H1 (cell line): ENCODE results near the gene HOMER1. TPM values are rescaled to one million over a fixed set of nuclear protein-coding genes. Genes with fewer than 3 reads are reported as not detected.

ENCODE experiments used
- CTCF ChIA-PET: fragments of 300-600 bp; sonication (Branson Sonifier 250); formaldehyde crosslinking; loops from one replicate; lab custom pipeline; 2021; ENCODE audit not compliant: partially characterized antibody; lab: Charles Lee
- POLR2A ChIA-PET: fragments of 300-600 bp; sonication (Branson Sonifier 250); formaldehyde crosslinking; loops from one replicate; lab custom pipeline; 2021; ENCODE audit warnings: inconsistent platforms; ENCODE audit not compliant: partially characterized antibody; lab: Charles Lee
- DNase-seq, 2 experiments: peaks; one replicate each; pipeline versions ENCODE4 v3.0.0 to v3.0.0-alpha.2; 2010 to 2022; ENCODE audit warnings: low spot score in 2 of 2, low read depth in 1 of 2, mixed read lengths in 1 of 2
- FAIRE-seq: peaks from 2 replicates; lab custom pipeline; 2011; peaks lifted over from hg19 to GRCh38; lab: Jason Lieb, UNC
- H2AFZ ChIP-seq: 2 replicates; pipeline ENCODE4 v1.8.1; 2012; ENCODE audit warnings: low read length, inconsistent platforms
- H2AK5ac ChIP-seq: 2 replicates; pipeline ENCODE4 v1.6.1; 2013; ENCODE audit warnings: low read depth, low read length
- H2BK120ac ChIP-seq: replicated peaks from 2 replicates; pipeline ENCODE3; 2013; ENCODE audit warnings: low read depth, low read length, inconsistent platforms
- H2BK12ac ChIP-seq: 2 replicates; pipeline ENCODE4 v1.6.1; 2013; ENCODE audit warnings: low read depth, low read length
- H2BK15ac ChIP-seq: 2 replicates; pipeline ENCODE4 v1.6.1; 2013; ENCODE audit warnings: low read length
- H2BK20ac ChIP-seq: 2 replicates; pipeline ENCODE4 v1.6.1; 2013; ENCODE audit warnings: low read length
- H2BK5ac ChIP-seq: 2 replicates; pipeline ENCODE4 v1.6.1; 2013; ENCODE audit warnings: low read depth, low read length
- H3K14ac ChIP-seq: 2 replicates; pipeline ENCODE4 v1.6.1; 2013; ENCODE audit warnings: inconsistent platforms; ENCODE audit not compliant: insufficient read length
- H3K18ac ChIP-seq: 2 replicates; pipeline ENCODE4 v1.6.1; 2013; ENCODE audit warnings: low read length; ENCODE audit errors: extremely low read depth
- H3K23ac ChIP-seq: 2 replicates; pipeline ENCODE4 v1.6.1; 2013; ENCODE audit warnings: inconsistent platforms; ENCODE audit not compliant: insufficient read length
- H3K23me2 ChIP-seq: 2 replicates; pipeline ENCODE4 v1.6.1; 2013; ENCODE audit warnings: low read depth, low read length
- H3K27ac ChIP-seq: 2 replicates; pipeline ENCODE4 v1.6.1; 2011; ENCODE audit warnings: low read depth, low read length, inconsistent platforms
- H3K27me3 ChIP-seq, 4 experiments: replicated peaks in 1 of 4; 1 replicate in 1 of 4; 2 replicates in 3 of 4; pipeline versions ENCODE4 v1.6.1 to v1.8.1; 2011 to 2013; ENCODE audit warnings: low read length in 3 of 4, mild to moderate bottlenecking in 3 of 4, inconsistent platforms in 2 of 4, mixed read lengths in 2 of 4, moderate library complexity in 1 of 4; ENCODE audit not compliant: control insufficient read depth in 3 of 4, insufficient read depth in 3 of 4; ENCODE audit errors: extremely low read depth in 1 of 4
- H3K36me3 ChIP-seq, 4 experiments: 2 replicates each; pipeline versions ENCODE4 v1.6.1 to v1.8.1; 2011 to 2013; ENCODE audit warnings: mild to moderate bottlenecking in 4 of 4, low read length in 3 of 4, moderate library complexity in 2 of 4, control low read depth in 1 of 4, inconsistent platforms in 1 of 4; ENCODE audit not compliant: insufficient read depth in 4 of 4, control insufficient read depth in 2 of 4
- H3K4ac ChIP-seq: replicated peaks from 2 replicates; pipeline ENCODE3; 2013; ENCODE audit warnings: low read length, low read depth, mixed read lengths, inconsistent platforms; ENCODE audit not compliant: insufficient read length
- H3K4me1 ChIP-seq, 4 experiments: replicated peaks in 1 of 4; 1 replicate in 1 of 4; 2 replicates in 3 of 4; pipeline versions ENCODE4 v1.6.1 to v1.8.1; 2011 to 2013; ENCODE audit warnings: low read length in 3 of 4, inconsistent platforms in 2 of 4, mixed read lengths in 1 of 4; ENCODE audit not compliant: insufficient read depth in 4 of 4, control insufficient read depth in 3 of 4
- H3K4me2 ChIP-seq, 2 experiments: 2 replicates each; pipeline versions ENCODE4 v1.6.1 to v1.8.1; 2011 to 2013; ENCODE audit warnings: low read depth in 2 of 2, low read length in 2 of 2, control low read depth in 1 of 2, inconsistent platforms in 1 of 2, mild to moderate bottlenecking in 1 of 2; ENCODE audit not compliant: insufficient read depth in 1 of 2
- H3K4me3 ChIP-seq, 4 experiments: fragments of 200-600, 300-600 bp in 1 of 4; sonication (generic), shearing (Covaris generic), sonication (Bioruptor Twin) in 1 of 4; 2 replicates each; pipeline versions ENCODE4 v1.5.1 to v1.8.1; 2011 to 2016; ENCODE audit warnings: low read length in 4 of 4, low read depth in 3 of 4, control low read depth in 2 of 4, inconsistent platforms in 2 of 4, mild to moderate bottlenecking in 2 of 4, mixed read lengths in 1 of 4, moderate library complexity in 1 of 4; ENCODE audit not compliant: insufficient read depth in 2 of 4; ENCODE audit errors: extremely low read depth in 1 of 4
- H3K56ac ChIP-seq: replicated peaks from 2 replicates; pipeline ENCODE3; 2013; ENCODE audit warnings: low read depth, mild to moderate bottlenecking, mixed read lengths, low read length, inconsistent platforms; ENCODE audit not compliant: insufficient read length
- H3K79me1 ChIP-seq: 2 replicates; pipeline ENCODE4 v1.6.1; 2013; ENCODE audit warnings: low read depth, low read length, control low read depth
- H3K79me2 ChIP-seq, 2 experiments: 2 replicates each; pipeline versions ENCODE4 v1.6.1 to v1.8.1; 2012 to 2013; ENCODE audit warnings: low read length in 2 of 2, mild to moderate bottlenecking in 2 of 2, inconsistent platforms in 1 of 2; ENCODE audit not compliant: insufficient read depth in 2 of 2, control insufficient read depth in 1 of 2
- H3K9ac ChIP-seq, 4 experiments: replicated peaks in 1 of 4; 1 replicate in 1 of 4; 2 replicates in 3 of 4; pipeline versions ENCODE4 v1.6.1 to v1.8.1; 2011 to 2013; ENCODE audit warnings: low read depth in 3 of 4, low read length in 3 of 4, control low read depth in 2 of 4, mild to moderate bottlenecking in 2 of 4, moderate library complexity in 2 of 4, inconsistent platforms in 1 of 4; ENCODE audit errors: extremely low read depth in 1 of 4
- H3K9me3 ChIP-seq, 2 experiments: 2 replicates each; pipeline versions ENCODE4 v1.6.1 to v1.8.1; 2012 to 2013; ENCODE audit warnings: mild to moderate bottlenecking in 2 of 2, moderate library complexity in 2 of 2, control low read depth in 1 of 2, inconsistent platforms in 1 of 2, low read depth in 1 of 2, low read length in 1 of 2, mixed read lengths in 1 of 2; ENCODE audit not compliant: insufficient read depth in 2 of 2
- H4K20me1 ChIP-seq, 2 experiments: replicated peaks in 1 of 2; 2 replicates each; pipeline versions ENCODE3 to v1.8.1; 2011 to 2013; ENCODE audit warnings: inconsistent platforms in 2 of 2, low read length in 2 of 2, mild to moderate bottlenecking in 1 of 2; ENCODE audit not compliant: insufficient read depth in 2 of 2, control insufficient read depth in 1 of 2
- H4K5ac ChIP-seq: 2 replicates; pipeline ENCODE4 v1.6.1; 2013; ENCODE audit warnings: low read length, low read depth, mixed read lengths, inconsistent platforms; ENCODE audit not compliant: insufficient read length
- H4K8ac ChIP-seq: 2 replicates; pipeline ENCODE4 v1.8.0; 2013; ENCODE audit warnings: mild to moderate bottlenecking, moderate library complexity, low read length, inconsistent platforms; ENCODE audit not compliant: insufficient read depth; ENCODE audit errors: extremely low read depth
- H4K91ac ChIP-seq: replicated peaks from 2 replicates; pipeline ENCODE3; 2013; ENCODE audit warnings: low read length, mixed read lengths, inconsistent platforms; ENCODE audit not compliant: insufficient read length
- ATF3 ChIP-seq: IDR thresholded peaks from 2 replicates; pipeline ENCODE4 v1.6.1; 2011; ENCODE audit warnings: low read depth, mild to moderate bottlenecking, low read length; ENCODE audit not compliant: insufficient read depth
- CTBP2 ChIP-seq: IDR thresholded peaks from 2 replicates; pipeline ENCODE4 v1.7.0; 2011; ENCODE audit warnings: borderline replicate concordance, mild to moderate bottlenecking, moderate library complexity, mixed read lengths, low read length; ENCODE audit not compliant: insufficient read depth, insufficient read length
- SP2 ChIP-seq: IDR thresholded peaks from 2 replicates; pipeline ENCODE4 v1.6.1; 2012; ENCODE audit warnings: mild to moderate bottlenecking, low read length, inconsistent platforms
- WGBS, 2 experiments: shearing (Covaris generic) in 1 of 2; methylation state at CpG; one replicate each; pipeline versions ENCODE4 v1.1.6 to v1.1.7; 2013 to 2015; ENCODE audit warnings: low lambda C conversion rate in 2 of 2, mixed read lengths in 2 of 2, inconsistent platforms in 1 of 2, low coverage in 1 of 2, missing lambda C conversion rate in 1 of 2; ENCODE audit not compliant: insufficient replicate concordance in 2 of 2, insufficient coverage in 1 of 2, insufficient read length in 1 of 2; ENCODE audit errors: extremely low coverage in 1 of 2, missing lambda C conversion rate in 1 of 2; 5-methylcytosine and 5-hydroxymethylcytosine counted together
- polyA plus RNA-seq, 7 experiments: library from polyadenylated mRNA; depleted of rRNA in 3 of 7; stranded (reverse) in 5 of 7; unstranded in 2 of 7; fragments of >200 nt in 5 of 7; fragments of 200-250 nt in 2 of 7; gene quantifications; 1 replicate in 5 of 7; 2 replicates in 1 of 7; 4 replicates in 1 of 7; pipeline versions ENCODE4 v1.2.1 to v1.2.3, GENCODE V29; 2011 to 2013; ENCODE audit warnings: missing spikeins in 2 of 7, mixed read lengths in 2 of 7
- total RNA-seq: library from RNA; stranded (reverse); fragmentation: NEBNext Ultra II Directional; extraction: Animal tissue kit (Norgen Biotek cat#: 25700); gene quantifications from 2 replicates; pipeline ENCODE4 v1.2.1, GENCODE V29; 2021

Gene HOMER1
- total and polyA plus RNA-seq, 2 of the 8 experiments (the other 6 are each of a cell fraction or from before 2014, with no cell fraction given), result 6.4 to 57.9 TPM

GRCh38 chr5:79544131-79544530, 30.2 kb upstream of the HOMER1 start:
- Histone ChIP-seq H3K4ac (no peak overlapping the region), H3K4me2 (no peak overlapping the region), H3K9ac (no peak overlapping the region), H3K23me2 (no peaks in the 10 kb centered on the region), H3K79me2 (no peaks in the 10 kb centered on the region), H4K20me1 (no peaks in the 10 kb centered on the region), H2BK20ac (no peak overlapping the region), H3K4me3 (no peak overlapping the region), H3K56ac (no peak overlapping the region), H3K9me3 (no peaks in the 10 kb centered on the region), H3K79me1 (no peaks in the 10 kb centered on the region), H2AFZ (no peak overlapping the region), H3K27ac (no peak overlapping the region), H3K18ac (no peak overlapping the region), H2BK12ac (no peak overlapping the region), H3K14ac (no peak overlapping the region), H3K36me3 (no peaks in the 10 kb centered on the region), H3K4me1 (no peaks in the 10 kb centered on the region), H4K91ac (no peak overlapping the region), H4K8ac (no peak overlapping the region), H2BK5ac (no peak overlapping the region), H3K23ac (no peak overlapping the region), H2AK5ac (no peak overlapping the region), H3K27me3 (no peaks in the 10 kb centered on the region), H2BK120ac (no peak overlapping the region), H4K5ac (no peak overlapping the region), H2BK15ac (no peak overlapping the region)
- FAIRE-seq (no peak), DNase-seq (no peak)
- CTCF ChIA-PET, result no interaction called here
- POLR2A ChIA-PET, result no interaction called here
- WGBS, 2 experiments, result 87% methylated on average over 5 of the region's 5 CpGs; no CpG with 5 or more reads in 1 of the 2 experiments
- TF ChIP-seq CTBP2 (no peak), SP2 (no peak), ATF3 (no peak)
